Upper lobe of left lung (tissue), 4 donors: ENCODE results near the gene EXOC8.

ENCODE experiments used
- CTCF ChIP-seq, 6 experiments: fragments of 450-650 bp in 4 of 6; fragments of 200-600 bp in 2 of 6; sonication (generic) in 2 of 6; IDR thresholded peaks; one replicate each; pipeline ENCODE4 v1.5.1; 2016 to 2019; ENCODE audit warnings: antibody characterized with exemption in 6 of 6
- EP300 ChIP-seq, 4 donors: sonication (generic); formaldehyde crosslinking; IDR thresholded peaks; one replicate each; pipeline ENCODE4 v1.5.1; 2017; ENCODE audit warnings: antibody characterized with exemption in 4 of 4, control low read depth in 2 of 4
- POLR2A ChIP-seq, 4 donors: fragments of 450-650 bp; IDR thresholded peaks; one replicate each; pipeline ENCODE4 v1.5.1; 2016 to 2017; ENCODE audit warnings: antibody characterized with exemption in 4 of 4, mild to moderate bottlenecking in 2 of 4
- POLR2AphosphoS5 ChIP-seq, 2 donors: sonication (generic); formaldehyde crosslinking; IDR thresholded peaks; one replicate each; pipeline ENCODE4 v1.5.1; 2017; ENCODE audit warnings: antibody characterized with exemption in 2 of 2

DNA sequence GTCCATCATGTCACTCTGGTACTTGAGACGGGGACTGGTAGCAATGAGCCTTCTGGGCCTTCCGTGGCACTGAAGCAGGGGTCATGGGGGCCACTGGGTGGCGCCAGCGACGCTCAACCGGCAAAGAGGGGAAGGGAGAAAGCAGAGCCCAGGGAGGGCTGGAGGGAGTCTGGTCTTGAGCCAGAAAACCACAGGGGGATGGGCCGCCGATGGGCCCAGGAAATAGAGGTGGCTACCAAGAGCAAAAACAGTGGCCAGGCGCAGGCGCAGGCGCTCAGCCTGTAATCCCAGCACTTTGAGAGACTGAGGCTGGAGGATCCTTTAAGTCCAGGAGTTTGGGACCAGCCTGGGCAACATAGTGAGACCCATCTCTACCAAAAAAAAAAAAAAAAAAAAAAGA is 21.8 kb downstream of the EXOC8 start:
- TF ChIP-seq CTCF (IDR thresholded peaks at IDR 0.05) (peak in 5 of 6 experiments; percentile 32 to 49 (median 33)), POLR2AphosphoS5 (IDR thresholded peaks at IDR 0.05) (no peak), POLR2A (IDR thresholded peaks at IDR 0.05) (no peak), EP300 (IDR thresholded peaks at IDR 0.05) (no peak)
